Smooth muscle cell (in vitro differentiated cells): ENCODE results near the gene TTC7B. TPM values are rescaled to one million over a fixed set of nuclear protein-coding genes. Genes with fewer than 3 reads are reported as not detected.

ENCODE experiments used
- DNase-seq: peaks from one replicate; lab custom pipeline; 2025; ENCODE audit not compliant: unreplicated experiment; lab: John Stamatoyannopoulos, UW
- H2AFZ ChIP-seq: fragments of 200-600 bp; sonication (generic); 2 replicates; pipeline ENCODE4 v1.6.0; 2016; ENCODE audit warnings: antibody characterized with exemption, low read depth, mild to moderate bottlenecking
- H3F3A ChIP-seq: fragments of 200-600 bp; sonication (generic); 2 replicates; pipeline ENCODE4 v1.6.0; 2017; ENCODE audit warnings: antibody characterized with exemption, low read depth
- H3K27ac ChIP-seq: fragments of 200-600 bp; sonication (generic); 2 replicates; pipeline ENCODE4 v1.5.1; 2016; ENCODE audit warnings: low read depth, mild to moderate bottlenecking
- H3K27me3 ChIP-seq: fragments of 200-600 bp; sonication (generic); 2 replicates; pipeline ENCODE4 v1.6.1; 2016; ENCODE audit warnings: low read depth, mild to moderate bottlenecking
- H3K36me3 ChIP-seq: fragments of 200-600 bp; sonication (generic); 2 replicates; pipeline ENCODE4 v1.5.1; 2016; ENCODE audit warnings: low read depth
- H3K4me1 ChIP-seq: fragments of 200-600 bp; sonication (generic); 2 replicates; pipeline ENCODE4 v1.5.1; 2016; ENCODE audit warnings: low read depth
- H3K4me2 ChIP-seq: fragments of 200-600 bp; sonication (generic); 2 replicates; pipeline ENCODE4 v1.6.0; 2016; ENCODE audit warnings: mild to moderate bottlenecking
- H3K4me3 ChIP-seq: fragments of 200-600 bp; sonication (generic); 2 replicates; pipeline ENCODE4 v1.5.1; 2016; ENCODE audit warnings: mild to moderate bottlenecking
- H3K79me2 ChIP-seq: fragments of 200-600 bp; sonication (generic); 2 replicates; pipeline ENCODE4 v1.6.0; 2016; ENCODE audit warnings: low read depth, mild to moderate bottlenecking
- H3K9ac ChIP-seq: fragments of 200-600 bp; sonication (generic); 2 replicates; pipeline ENCODE4 v1.6.0; 2016; ENCODE audit warnings: low read depth
- H3K9me3 ChIP-seq: fragments of 200-600 bp; sonication (generic); replicated peaks from 2 replicates; pipeline ENCODE4 v1.5.1; 2016; ENCODE audit warnings: low read depth
- H4K20me1 ChIP-seq: fragments of 200-600 bp; sonication (generic); 2 replicates; pipeline ENCODE4 v1.6.0; 2016; ENCODE audit warnings: low read depth
- CTCF ChIP-seq: fragments of 200-600 bp; sonication (generic); IDR thresholded peaks from 2 replicates; pipeline ENCODE4 v1.5.1; 2017; ENCODE audit warnings: borderline replicate concordance, mild to moderate bottlenecking, antibody characterized with exemption; ENCODE audit not compliant: insufficient read depth, poor library complexity, severe bottlenecking
- WGBS: methylation state at CpG from one replicate; pipeline ENCODE4 v1.1.7; 2016; ENCODE audit warnings: low lambda C conversion rate; 5-methylcytosine and 5-hydroxymethylcytosine counted together
- polyA plus RNA-seq: library from polyadenylated mRNA; unstranded; fragments of >200 nt; fragmentation: Nextera tagmentation; extraction: Ambion mirVana; gene quantifications from 2 replicates; pipeline ENCODE4 v1.2.1, GENCODE V29; 2016
- total RNA-seq: library from RNA; depleted of rRNA; stranded (reverse); fragments of >200 nt; gene quantifications from 2 replicates; pipeline ENCODE4 v1.2.3, GENCODE V29; 2014

TTC7B gene
- total and polyA plus RNA-seq, 2 experiments from 2014 or later = 22.1 to 54.1 TPM

DNA sequence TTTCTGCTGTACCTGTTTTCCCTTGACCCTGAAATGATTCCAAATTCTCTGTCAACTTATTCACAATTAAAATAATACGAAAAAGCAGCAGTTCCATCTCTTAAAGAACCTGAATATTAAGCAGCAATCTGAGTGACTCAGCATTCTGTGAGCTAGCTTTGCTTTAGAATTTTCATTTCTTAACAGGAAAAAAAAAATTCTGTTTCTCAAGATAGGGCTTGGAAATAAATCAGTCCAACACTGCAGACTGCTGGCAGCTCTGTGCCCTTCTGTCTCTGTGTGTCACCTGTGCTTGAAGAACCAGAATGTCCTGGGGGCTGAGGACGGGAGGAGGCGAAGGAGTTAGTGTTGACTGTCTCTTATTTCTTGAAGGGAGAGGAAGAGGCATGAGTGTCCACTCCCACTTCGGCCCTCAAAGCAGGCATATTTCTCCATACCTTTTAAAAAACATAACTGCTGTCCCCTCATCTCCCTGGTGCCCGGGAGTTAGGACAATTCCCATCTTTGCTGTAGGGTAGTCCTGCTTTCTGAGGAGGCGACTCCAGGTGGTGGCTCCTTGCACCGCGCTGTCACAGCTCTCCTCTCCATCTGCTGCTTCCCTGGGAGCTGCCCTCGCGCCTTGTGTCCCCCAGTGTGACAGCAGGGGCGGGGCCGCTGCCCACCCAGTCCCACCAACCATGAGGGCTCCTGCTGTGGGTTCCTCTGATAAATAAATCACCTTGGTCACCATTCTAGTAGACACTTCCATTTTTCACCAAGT, 216.3 kb downstream of the TTC7B start:
- Histone ChIP-seq H3K36me3 (no peaks in the 10 kb centered on the region), H3F3A (no peaks in the 10 kb centered on the region), H3K4me2 (no peak overlapping the region), H3K4me3 (no peak overlapping the region), H2AFZ (no peak overlapping the region), H4K20me1 (no peaks in the 10 kb centered on the region), H3K27ac (no peak overlapping the region), H3K79me2 (no peaks in the 10 kb centered on the region), H3K9me3 (no peaks in the 10 kb centered on the region), H3K27me3 (no peaks in the 10 kb centered on the region), H3K9ac (no peak overlapping the region), H3K4me1 (peaks cover 10% of the 10 kb centered on the region)
- DNase-seq = no peak
- WGBS = 88% methylated on average over 12 of the region's 12 CpGs
- no peak for TF ChIP-seq CTCF

DNA sequence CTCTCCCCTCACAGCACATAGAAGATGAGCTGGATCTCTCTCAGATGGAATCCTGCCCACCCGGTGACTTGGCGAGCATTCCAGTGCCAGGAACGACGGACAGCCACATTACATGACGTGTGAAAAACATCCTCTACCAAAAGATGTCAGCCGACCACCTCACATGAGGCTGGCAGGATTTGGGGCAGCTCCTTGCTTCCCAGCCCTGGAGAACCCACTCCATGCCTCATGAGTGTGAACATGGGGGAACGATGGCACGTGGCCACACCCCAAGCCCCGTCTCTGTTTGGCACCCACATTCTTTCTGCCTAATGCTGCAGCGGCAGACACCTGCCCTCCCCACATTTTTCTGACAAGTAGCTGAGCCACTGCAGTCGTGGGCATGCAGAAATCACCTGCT, 216.9 kb downstream of the TTC7B start:
- H3K79me2 ChIP-seq = no peaks in the 10 kb centered on the region
- H3K27ac ChIP-seq = no peak overlapping the region
- no peaks in the 10 kb centered on the region for H4K20me1 ChIP-seq
- no peaks in the 10 kb centered on the region for H3K27me3 ChIP-seq
- H3K9ac ChIP-seq = no peak overlapping the region
- H3K4me1 ChIP-seq = peaks cover 4% of the 10 kb centered on the region
- no peak overlapping the region for H3K4me2 ChIP-seq
- TF ChIP-seq CTCF = no peak
- no peaks in the 10 kb centered on the region for H3F3A ChIP-seq
- H3K36me3 ChIP-seq = no peaks in the 10 kb centered on the region
- no peak overlapping the region for H3K4me3 ChIP-seq
- no peaks in the 10 kb centered on the region for H3K9me3 ChIP-seq
- no peak overlapping the region for H2AFZ ChIP-seq
- no peak for DNase-seq
- WGBS = 79% methylated on average over 11 of the region's 11 CpGs

DNA sequence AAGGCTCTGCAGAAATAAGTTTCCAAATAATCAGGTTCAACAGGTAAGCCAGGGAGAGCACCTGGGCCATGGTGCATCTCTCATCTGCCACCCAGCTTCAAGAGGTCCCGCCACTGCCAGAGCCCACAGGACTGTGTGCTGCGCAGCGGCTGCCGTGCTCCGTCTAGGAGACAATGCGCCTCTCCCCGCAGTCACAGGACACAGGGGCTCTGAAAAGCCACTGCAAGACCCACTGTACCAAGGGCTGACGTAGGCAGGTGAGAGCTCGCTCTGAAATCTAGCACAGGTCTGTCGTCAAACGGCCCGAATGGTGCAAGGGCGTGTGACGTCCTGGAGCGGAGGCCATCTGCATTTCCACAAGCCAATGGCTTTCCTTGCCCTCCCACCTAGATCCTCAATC, 218.3 kb downstream of the TTC7B start:
- Histone ChIP-seq H3F3A (no peaks in the 10 kb centered on the region), H3K9ac (no peak overlapping the region), H3K9me3 (no peaks in the 10 kb centered on the region), H3K27me3 (no peaks in the 10 kb centered on the region), H3K79me2 (no peaks in the 10 kb centered on the region), H3K36me3 (no peaks in the 10 kb centered on the region), H4K20me1 (no peaks in the 10 kb centered on the region), H3K4me1 (peaks cover 10% of the 10 kb centered on the region), H3K4me2 (no peak overlapping the region), H3K4me3 (no peak overlapping the region), H3K27ac (no peak overlapping the region), H2AFZ (no peak overlapping the region)
- no peak for TF ChIP-seq CTCF
- DNase-seq = no peak
- WGBS = 95% methylated on average over 15 of the region's 15 CpGs

- no peak for TF ChIP-seq CTCF
- Histone ChIP-seq H2AFZ (no peak overlapping the region), H3K4me3 (no peak overlapping the region), H3F3A (no peaks in the 10 kb centered on the region), H3K36me3 (no peaks in the 10 kb centered on the region), H3K9me3 (no peaks in the 10 kb centered on the region), H3K27me3 (no peaks in the 10 kb centered on the region), H3K27ac (no peak overlapping the region), H3K4me2 (no peak overlapping the region), H3K4me1 (peaks cover 10% of the 10 kb centered on the region), H3K9ac (no peak overlapping the region), H4K20me1 (no peaks in the 10 kb centered on the region), H3K79me2 (no peaks in the 10 kb centered on the region)
- DNase-seq = no peak
- 91% methylated on average over 8 of the region's 8 CpGs for WGBS
Observed at GRCh38 chr14:90596733-90597132, 219.5 kb downstream of the TTC7B start.
